HEK293 (cell line): ENCODE results near the gene NHSL2.

Source experiments
- CTCF ChIP-seq: fragments of 450-650 bp; formaldehyde crosslinking; IDR thresholded peaks from 2 replicates; pipeline ENCODE4 v1.5.1; 2016; ENCODE audit warnings: missing biosample characterization, missing genetic modification characterization
- MYNN ChIP-seq: fragments of 450-650 bp; formaldehyde crosslinking; IDR thresholded peaks from 2 replicates; pipeline ENCODE4 v1.5.1; 2016; ENCODE audit warnings: missing biosample characterization, missing genetic modification characterization, borderline replicate concordance
- OVOL3 ChIP-seq: fragments of 450-650 bp; formaldehyde crosslinking; IDR thresholded peaks from 2 replicates; pipeline ENCODE4 v1.5.1; 2016; ENCODE audit warnings: missing biosample characterization, missing genetic modification characterization
- REST ChIP-seq: fragments of 450-650 bp; formaldehyde crosslinking; IDR thresholded peaks from 2 replicates; pipeline ENCODE4 v1.5.1; 2016; ENCODE audit warnings: missing biosample characterization, missing genetic modification characterization
- SCRT2 ChIP-seq: fragments of 450-650 bp; formaldehyde crosslinking; IDR thresholded peaks from 2 replicates; pipeline ENCODE4 v1.5.1; 2016; ENCODE audit warnings: missing biosample characterization, missing genetic modification characterization
- ZBTB11 ChIP-seq: fragments of 450-650 bp; formaldehyde crosslinking; conservative IDR thresholded peaks from 2 replicates; pipeline ENCODE4 v1.5.1; 2016; ENCODE audit warnings: low read depth, missing biosample characterization, missing genetic modification characterization
- ZBTB44 ChIP-seq: fragments of 450-650 bp; IDR thresholded peaks from 2 replicates; pipeline ENCODE4 v1.5.1; 2018; ENCODE audit warnings: missing biosample characterization, mild to moderate bottlenecking, missing genetic modification characterization
- ZBTB49 ChIP-seq: fragments of 450-650 bp; formaldehyde crosslinking; IDR thresholded peaks from 2 replicates; pipeline ENCODE4 v1.5.1; 2016; ENCODE audit warnings: missing biosample characterization, missing genetic modification characterization, low read depth
- ZNF174 ChIP-seq: fragments of 450-650 bp; formaldehyde crosslinking; IDR thresholded peaks from 2 replicates; pipeline ENCODE4 v1.5.0; 2017; ENCODE audit warnings: missing biosample characterization, mild to moderate bottlenecking, missing genetic modification characterization
- ZNF18 ChIP-seq: fragments of 450-650 bp; formaldehyde crosslinking; IDR thresholded peaks from 2 replicates; pipeline ENCODE4 v1.5.1; 2016; ENCODE audit warnings: missing biosample characterization, missing genetic modification characterization
- ZNF202 ChIP-seq: fragments of 450-650 bp; formaldehyde crosslinking; IDR thresholded peaks from 2 replicates; pipeline ENCODE4 v1.5.1; 2016; ENCODE audit warnings: missing biosample characterization, missing genetic modification characterization, borderline replicate concordance
- ZNF23 ChIP-seq: fragments of 450-650 bp; formaldehyde crosslinking; IDR thresholded peaks from 2 replicates; pipeline ENCODE4 v1.5.1; 2016; ENCODE audit warnings: missing biosample characterization, missing genetic modification characterization, borderline replicate concordance
- ZNF747 ChIP-seq: fragments of 450-650 bp; formaldehyde crosslinking; IDR thresholded peaks from 2 replicates; pipeline ENCODE4 v1.5.1; 2016; ENCODE audit warnings: missing biosample characterization, missing genetic modification characterization

- TF ChIP-seq CTCF (tag by site-specific recombination): no peak
- no peak for TF ChIP-seq ZNF747 (tag by site-specific recombination)
- no peak for TF ChIP-seq ZNF18 (tag by site-specific recombination)
- no peak for TF ChIP-seq ZBTB44 (tag by site-specific recombination)
- no peak for TF ChIP-seq ZBTB49
- TF ChIP-seq ZNF202 (tag by site-specific recombination): no peak
- TF ChIP-seq OVOL3: no peak
- TF ChIP-seq ZBTB11: no peak
- no peak for TF ChIP-seq SCRT2 (tag by site-specific recombination)
- no peak for TF ChIP-seq MYNN (tag by site-specific recombination)
- no peak for TF ChIP-seq ZNF174 (tag by site-specific recombination)
- TF ChIP-seq ZNF23: no peak
- TF ChIP-seq REST: no peak
Observed at GRCh38 chrX:72052415-72053090, 141.9 kb downstream of the NHSL2 start.
